ENCODE measurements around the gene ARMS2.

DNA sequence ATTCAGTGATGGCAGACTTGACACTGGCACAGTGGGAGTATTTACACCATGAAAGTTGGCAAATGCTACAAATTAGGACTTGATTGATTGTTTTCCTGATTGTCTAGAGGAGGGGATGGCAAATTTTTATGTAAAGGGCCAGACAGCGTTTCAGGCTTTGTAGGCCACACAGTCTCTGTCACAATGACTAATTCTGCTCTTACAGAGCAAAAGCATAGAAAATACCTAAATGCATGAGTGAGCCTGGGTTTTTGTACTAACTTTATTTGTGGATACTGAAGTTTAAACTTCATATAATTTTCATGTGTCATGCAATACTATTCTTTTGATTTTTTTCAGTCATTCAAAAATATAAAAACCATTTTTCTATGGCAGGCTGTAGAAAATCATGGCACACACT lies 9.0 kb upstream of the ARMS2 start:
- TF ChIP-seq CTCF (conservative IDR thresholded peaks at IDR 0.05; ENCODE audit: low read length), result no peak
- TF ChIP-seq EZH2phosphoT487 (IDR thresholded peaks at IDR 0.05; ENCODE audit: borderline replicate concordance), result no peak
